Osteoblast (primary cell): Measurements from ENCODE around the gene PDE6A. TPM values are rescaled to one million over a fixed set of nuclear protein-coding genes. Genes with fewer than 3 reads are reported as not detected.

Experiments
- DNase-seq: peaks from one replicate; pipeline ENCODE4 v3.0.0; 2011; ENCODE audit warnings: low spot score, mixed read lengths; ENCODE audit not compliant: insufficient read length; ENCODE audit errors: missing footprints
- H2AFZ ChIP-seq: 2 replicates; pipeline ENCODE4 v1.6.0; 2011; ENCODE audit warnings: mild to moderate bottlenecking, low read length
- H3K27ac ChIP-seq: 2 replicates; pipeline ENCODE4 v1.5.1; 2011; ENCODE audit warnings: mild to moderate bottlenecking, low read depth, low read length, moderate library complexity
- H3K27me3 ChIP-seq: 2 replicates; pipeline ENCODE4 v1.6.0; 2012; ENCODE audit warnings: mild to moderate bottlenecking, control low read depth, inconsistent platforms, low read length, moderate library complexity; ENCODE audit not compliant: insufficient read depth
- H3K36me3 ChIP-seq: 2 replicates; pipeline ENCODE4 v1.5.1; 2011; ENCODE audit warnings: mild to moderate bottlenecking, low read length, control low read depth, moderate library complexity; ENCODE audit not compliant: insufficient read depth
- H3K4me1 ChIP-seq: 2 replicates; pipeline ENCODE4 v1.5.1; 2011; ENCODE audit warnings: mild to moderate bottlenecking, low read length, control low read depth, moderate library complexity; ENCODE audit not compliant: insufficient read depth
- H3K4me2 ChIP-seq: 2 replicates; pipeline ENCODE4 v1.6.0; 2011; ENCODE audit warnings: mild to moderate bottlenecking, low read length; ENCODE audit not compliant: insufficient read depth
- H3K4me3 ChIP-seq: fragments of 200-600 bp; sonication (generic); 3 replicates; pipeline ENCODE4 v1.5.1; 2012; ENCODE audit warnings: mild to moderate bottlenecking, low read length, inconsistent platforms; ENCODE audit not compliant: insufficient read depth
- H3K79me2 ChIP-seq: 2 replicates; pipeline ENCODE4 v1.6.0; 2012; ENCODE audit warnings: mild to moderate bottlenecking, low read length, control low read depth, inconsistent platforms; ENCODE audit not compliant: insufficient read depth
- H3K9me3 ChIP-seq: 2 replicates; pipeline ENCODE4 v1.5.1; 2011; ENCODE audit warnings: low read depth, low read length, control low read depth
- H4K20me1 ChIP-seq: 2 replicates; pipeline ENCODE4 v1.6.0; 2012; ENCODE audit warnings: mild to moderate bottlenecking, low read length, control low read depth; ENCODE audit not compliant: insufficient read depth
- total RNA-seq: library from RNA; depleted of rRNA; stranded (reverse); fragments of >200 nt; gene quantifications from 2 replicates; pipeline ENCODE4 v1.2.3, GENCODE V29; 2012
- TF ChIP-seq, protein P1 (sequence below): IDR thresholded peaks from 2 replicates; pipeline ENCODE4 v1.5.1; 2011; ENCODE audit warnings: mild to moderate bottlenecking, low read depth, low read length, moderate library complexity; ENCODE audit errors: extremely low read depth

Gene PDE6A
- total RNA-seq, 1 donor, result under 0.01 TPM

- H2AFZ ChIP-seq, result peak overlapping the region; percentile 39
- H3K79me2 ChIP-seq, result no peaks in the 10 kb centered on the region
- no peak overlapping the region for H3K27ac ChIP-seq
Measured at GRCh38 chr5:149852641-149853330, 91.8 kb downstream of the PDE6A start.

DNA sequence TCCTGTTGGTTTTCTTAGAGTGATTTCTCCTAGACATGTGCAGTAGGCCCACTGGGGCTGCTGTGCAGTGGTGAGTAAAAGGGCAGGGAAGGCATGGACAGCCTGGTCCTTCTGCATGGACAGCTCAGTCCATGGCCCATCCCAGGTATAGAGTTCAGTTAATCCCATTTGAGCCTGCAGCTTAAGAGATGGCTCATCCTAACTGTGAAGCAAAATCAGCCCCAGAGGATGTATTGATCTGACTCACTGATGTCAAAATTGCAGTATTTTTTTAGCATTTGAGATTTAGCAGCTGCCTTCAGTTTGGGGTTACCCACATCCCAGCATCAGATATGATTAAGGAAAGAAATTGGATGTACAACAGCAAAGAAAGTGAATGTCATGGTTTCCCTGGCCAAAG lies 93.4 kb downstream of the PDE6A start:
- H3K27ac ChIP-seq, result no peak overlapping the region
- no peak overlapping the region for H3K4me3 ChIP-seq
- H3K4me1 ChIP-seq, result no peaks in the 10 kb centered on the region
- H3K36me3 ChIP-seq, result no peaks in the 10 kb centered on the region
- no peaks in the 10 kb centered on the region for H3K79me2 ChIP-seq
- no peaks in the 10 kb centered on the region for H3K27me3 ChIP-seq
- no peaks in the 10 kb centered on the region for H3K9me3 ChIP-seq
- H2AFZ ChIP-seq, result no peak overlapping the region
- no peaks in the 10 kb centered on the region for H4K20me1 ChIP-seq
- no peak for DNase-seq
- TF ChIP-seq, protein P1, sequence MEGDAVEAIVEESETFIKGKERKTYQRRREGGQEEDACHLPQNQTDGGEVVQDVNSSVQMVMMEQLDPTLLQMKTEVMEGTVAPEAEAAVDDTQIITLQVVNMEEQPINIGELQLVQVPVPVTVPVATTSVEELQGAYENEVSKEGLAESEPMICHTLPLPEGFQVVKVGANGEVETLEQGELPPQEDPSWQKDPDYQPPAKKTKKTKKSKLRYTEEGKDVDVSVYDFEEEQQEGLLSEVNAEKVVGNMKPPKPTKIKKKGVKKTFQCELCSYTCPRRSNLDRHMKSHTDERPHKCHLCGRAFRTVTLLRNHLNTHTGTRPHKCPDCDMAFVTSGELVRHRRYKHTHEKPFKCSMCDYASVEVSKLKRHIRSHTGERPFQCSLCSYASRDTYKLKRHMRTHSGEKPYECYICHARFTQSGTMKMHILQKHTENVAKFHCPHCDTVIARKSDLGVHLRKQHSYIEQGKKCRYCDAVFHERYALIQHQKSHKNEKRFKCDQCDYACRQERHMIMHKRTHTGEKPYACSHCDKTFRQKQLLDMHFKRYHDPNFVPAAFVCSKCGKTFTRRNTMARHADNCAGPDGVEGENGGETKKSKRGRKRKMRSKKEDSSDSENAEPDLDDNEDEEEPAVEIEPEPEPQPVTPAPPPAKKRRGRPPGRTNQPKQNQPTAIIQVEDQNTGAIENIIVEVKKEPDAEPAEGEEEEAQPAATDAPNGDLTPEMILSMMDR, result no peak
- no peak overlapping the region for H3K4me2 ChIP-seq

More at GRCh38 chr5:149852641-149853330, 91.8 kb downstream of the PDE6A start:
- DNase-seq, result peak; percentile 87
- TF ChIP-seq, protein P1, result peak; percentile 99
- Histone ChIP-seq H3K4me1 (no peaks in the 10 kb centered on the region), H3K4me3 (no peak overlapping the region), H3K36me3 (no peaks in the 10 kb centered on the region), H3K4me2 (peak overlapping the region; percentile 1), H3K9me3 (no peaks in the 10 kb centered on the region), H4K20me1 (no peaks in the 10 kb centered on the region), H3K27me3 (no peaks in the 10 kb centered on the region)

DNA sequence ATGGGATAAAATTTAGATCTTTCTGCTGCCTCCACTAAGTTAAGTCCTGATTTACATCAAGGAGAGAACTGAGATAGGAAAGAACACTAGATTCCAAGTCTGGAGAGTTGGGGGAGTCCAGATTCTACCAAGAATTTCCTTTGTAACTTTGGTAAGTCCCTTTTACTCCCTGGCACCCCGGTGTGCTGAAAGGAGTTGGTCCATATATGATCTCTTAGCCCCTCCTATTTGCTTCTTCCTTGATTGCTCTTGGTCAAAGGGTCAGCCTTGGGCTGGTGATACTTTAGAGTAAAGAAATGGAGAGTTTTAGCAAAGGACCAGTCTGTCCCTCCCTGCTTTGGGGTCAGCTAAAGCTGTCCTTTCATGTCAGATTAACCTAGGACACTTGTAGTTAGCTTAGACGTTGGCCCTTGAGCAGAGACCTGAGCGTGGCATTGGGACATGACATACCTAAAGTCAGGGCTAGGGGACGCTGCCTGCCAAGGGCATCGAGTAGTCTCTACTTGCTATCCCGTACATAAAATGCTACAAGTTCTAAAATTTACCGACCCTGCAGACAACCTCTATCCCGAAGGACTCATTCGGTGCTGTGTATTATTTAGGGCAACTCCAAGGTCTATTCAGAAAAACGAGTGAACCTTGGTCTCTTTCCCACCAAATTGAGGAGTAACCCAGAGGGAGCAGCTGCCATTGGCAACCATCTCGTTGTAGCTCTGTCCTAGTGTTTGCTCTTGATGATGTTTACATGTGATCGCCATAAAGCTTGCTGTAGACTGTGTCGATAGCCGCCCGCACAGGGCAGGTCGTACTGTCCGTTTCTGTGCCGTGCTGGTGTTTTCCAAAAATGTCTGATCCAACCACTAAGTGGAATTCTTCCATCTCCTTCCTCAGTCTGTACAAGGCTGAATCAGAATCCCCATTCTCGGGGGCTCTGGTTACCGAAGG lies 94.4 kb downstream of the PDE6A start:
- Histone ChIP-seq H3K4me1 (no peaks in the 10 kb centered on the region), H2AFZ (no peak overlapping the region), H3K9me3 (no peaks in the 10 kb centered on the region), H3K36me3 (no peaks in the 10 kb centered on the region), H4K20me1 (no peaks in the 10 kb centered on the region), H3K27me3 (no peaks in the 10 kb centered on the region), H3K27ac (no peak overlapping the region), H3K4me3 (no peak overlapping the region), H3K4me2 (no peak overlapping the region), H3K79me2 (no peaks in the 10 kb centered on the region)
- no peak for DNase-seq
- TF ChIP-seq, protein P1, result no peak
